Effector memory CD4-positive, alpha-beta T cell (primary cell): ENCODE measurements around the gene CCDC40.

Experiments
- DNase-seq, 3 donors: peaks; one replicate each; pipeline ENCODE4 v3.0.0-alpha.2; 2020
- H3K27ac ChIP-seq: 2 replicates; pipeline ENCODE4 v1.7.0; 2013; ENCODE audit warnings: mild to moderate bottlenecking, low read length, moderate library complexity; ENCODE audit not compliant: insufficient read depth, poor library complexity, severe bottlenecking
- H3K27me3 ChIP-seq: replicated peaks from 2 replicates; pipeline ENCODE4 v1.7.0; 2013; ENCODE audit warnings: mild to moderate bottlenecking, low read length; ENCODE audit not compliant: insufficient read depth, control insufficient read depth, poor library complexity, severe bottlenecking
- H3K36me3 ChIP-seq: 2 replicates; pipeline ENCODE4 v1.7.0; 2013; ENCODE audit warnings: mild to moderate bottlenecking, low read length, moderate library complexity; ENCODE audit not compliant: control insufficient read depth, insufficient read depth
- H3K4me1 ChIP-seq: 2 replicates; pipeline ENCODE4 v1.7.0; 2013; ENCODE audit warnings: low read length, mild to moderate bottlenecking; ENCODE audit not compliant: control insufficient read depth, insufficient read depth, poor library complexity, severe bottlenecking
- H3K4me3 ChIP-seq: 2 replicates; pipeline ENCODE4 v1.7.0; 2013; ENCODE audit warnings: low read length, low read depth, mild to moderate bottlenecking; ENCODE audit not compliant: insufficient read depth, poor library complexity, severe bottlenecking
- H3K9me3 ChIP-seq: 2 replicates; pipeline ENCODE4 v1.7.0; 2013; ENCODE audit warnings: mild to moderate bottlenecking, low read length, moderate library complexity; ENCODE audit not compliant: control insufficient read depth

The CCDC40 gene

GRCh38 chr17:80008848-80009247 lies 27.6 kb upstream of the CCDC40 start:
- no peak for DNase-seq
- Histone ChIP-seq H3K36me3 (no peaks in the 10 kb centered on the region), H3K4me3 (no peak overlapping the region), H3K27ac (no peak overlapping the region), H3K27me3 (no peaks in the 10 kb centered on the region), H3K9me3 (no peaks in the 10 kb centered on the region), H3K4me1 (peaks cover 8% of the 10 kb centered on the region)

DNA sequence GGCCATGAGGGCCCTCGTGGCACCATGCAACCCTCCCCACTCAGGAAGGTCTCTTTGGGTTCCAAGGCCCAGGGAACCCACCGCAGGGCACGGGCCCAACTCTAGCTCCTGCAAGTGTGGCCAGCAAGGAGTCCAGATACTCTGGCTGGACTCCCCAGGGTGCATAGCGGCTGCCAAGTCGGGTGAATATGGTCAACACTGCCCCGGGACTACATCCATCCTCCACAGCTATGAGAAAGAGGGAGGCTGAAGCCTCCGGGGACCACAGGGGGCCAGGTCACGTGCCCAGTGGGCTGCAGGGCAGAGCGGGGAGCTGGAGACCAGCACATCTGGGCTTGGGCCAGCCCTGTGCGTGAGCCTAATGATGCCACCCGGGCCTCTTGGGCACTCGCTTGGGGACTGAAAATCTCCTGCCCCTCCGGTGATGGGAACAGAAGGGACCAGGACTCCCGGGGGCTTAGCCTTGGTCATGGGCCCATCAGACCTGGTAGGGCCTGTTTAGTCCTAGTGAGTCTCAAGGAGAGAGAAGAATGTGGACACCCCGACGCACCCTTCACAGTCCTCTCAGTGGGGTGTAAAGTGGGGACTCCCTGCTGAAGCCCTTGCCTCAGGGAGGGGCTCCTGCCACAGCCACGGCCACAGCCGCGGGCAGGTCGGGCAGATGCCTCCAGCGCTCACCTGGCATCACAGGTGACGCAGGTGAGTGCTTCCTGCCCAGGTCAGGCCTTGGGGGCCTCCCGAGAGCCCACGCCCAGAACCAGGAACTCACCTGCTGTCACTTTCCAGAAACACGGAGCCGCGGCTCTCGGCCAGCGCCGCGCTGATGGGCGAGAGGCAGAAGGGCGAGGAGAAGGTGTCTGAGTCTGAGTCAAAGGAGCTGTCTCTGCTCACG lies 26.8 kb upstream of the CCDC40 start:
- H3K27ac ChIP-seq, result no peak overlapping the region
- DNase-seq, result no peak
- peaks cover 8% of the 10 kb centered on the region for H3K4me1 ChIP-seq
- no peaks in the 10 kb centered on the region for H3K36me3 ChIP-seq
- H3K9me3 ChIP-seq, result no peaks in the 10 kb centered on the region
- H3K4me3 ChIP-seq, result no peak overlapping the region
- no peaks in the 10 kb centered on the region for H3K27me3 ChIP-seq

GRCh38 chr17:80010283-80010858 lies 26.1 kb upstream of the CCDC40 start:
- no peaks in the 10 kb centered on the region for H3K36me3 ChIP-seq
- H3K27me3 ChIP-seq, result no peaks in the 10 kb centered on the region
- no peak overlapping the region for H3K4me3 ChIP-seq
- peaks cover 8% of the 10 kb centered on the region for H3K4me1 ChIP-seq
- DNase-seq, result no peak
- no peak overlapping the region for H3K27ac ChIP-seq
- H3K9me3 ChIP-seq, result no peaks in the 10 kb centered on the region

GRCh38 chr17:80011989-80012555 lies 24.4 kb upstream of the CCDC40 start:
- H3K9me3 ChIP-seq, result no peaks in the 10 kb centered on the region
- H3K27me3 ChIP-seq, result no peaks in the 10 kb centered on the region
- no peaks in the 10 kb centered on the region for H3K4me1 ChIP-seq
- no peak overlapping the region for H3K4me3 ChIP-seq
- no peak for DNase-seq
- no peak overlapping the region for H3K27ac ChIP-seq
- no peaks in the 10 kb centered on the region for H3K36me3 ChIP-seq

DNA sequence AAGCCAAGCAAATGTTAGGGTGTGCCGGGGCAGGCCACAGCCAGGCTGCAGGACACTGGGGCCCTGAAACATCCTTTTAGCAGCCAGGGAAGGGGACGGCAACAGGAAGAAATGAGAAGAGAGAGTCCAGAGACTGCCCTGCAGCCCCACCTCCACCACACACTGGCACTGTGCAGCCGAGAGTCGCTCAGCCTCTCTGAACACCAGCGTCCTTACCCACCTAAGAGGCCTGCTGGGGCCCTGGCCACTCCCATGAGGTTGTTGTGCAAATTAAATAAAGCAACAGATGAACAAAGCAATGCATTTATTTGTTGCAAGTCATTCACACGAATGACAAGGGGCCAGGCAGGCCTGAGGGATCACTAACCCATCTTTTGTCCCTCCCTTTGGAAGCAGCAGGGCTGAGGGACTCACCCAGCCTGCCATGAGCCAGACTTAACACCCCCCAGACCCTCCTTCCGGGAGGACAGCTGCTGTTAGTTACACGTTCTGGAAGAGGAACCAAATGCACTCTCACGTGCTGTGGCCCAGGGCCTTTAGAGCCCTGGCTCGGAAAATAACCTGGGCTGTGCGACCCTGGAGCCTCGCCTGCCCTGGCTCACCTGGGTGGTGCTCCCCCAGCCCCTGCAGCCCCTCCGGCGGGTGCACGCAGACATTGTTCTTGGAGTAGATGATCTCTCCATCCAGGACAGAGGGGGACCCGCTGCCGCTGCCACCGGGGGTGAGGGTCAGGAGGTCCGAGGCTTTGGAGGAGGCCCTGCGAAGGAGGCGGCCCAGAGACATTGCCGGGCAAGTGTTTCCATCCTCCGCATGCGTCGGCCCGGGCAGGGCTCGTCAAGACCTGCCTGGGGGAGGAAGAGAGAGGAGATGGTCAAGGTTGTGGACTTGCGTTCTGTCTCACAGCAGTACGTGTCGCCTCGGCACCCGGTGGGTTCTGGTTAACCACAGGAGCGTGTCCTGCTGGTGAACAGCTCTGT lies 23.4 kb upstream of the CCDC40 start:
- Histone ChIP-seq H3K4me1 (no peaks in the 10 kb centered on the region), H3K36me3 (no peaks in the 10 kb centered on the region), H3K27me3 (no peaks in the 10 kb centered on the region), H3K4me3 (no peak overlapping the region), H3K27ac (no peak overlapping the region), H3K9me3 (no peaks in the 10 kb centered on the region)
- DNase-seq, result no peak

GRCh38 chr17:80017226-80018010 lies 19.0 kb upstream of the CCDC40 start:
- Histone ChIP-seq H3K36me3 (no peaks in the 10 kb centered on the region), H3K4me1 (no peaks in the 10 kb centered on the region), H3K27me3 (no peaks in the 10 kb centered on the region), H3K9me3 (no peaks in the 10 kb centered on the region), H3K4me3 (no peak overlapping the region), H3K27ac (no peak overlapping the region)
- DNase-seq, result no peak

- no peaks in the 10 kb centered on the region for H3K27me3 ChIP-seq
- no peaks in the 10 kb centered on the region for H3K9me3 ChIP-seq
- no peak overlapping the region for H3K27ac ChIP-seq
- no peaks in the 10 kb centered on the region for H3K4me1 ChIP-seq
- H3K36me3 ChIP-seq, result no peaks in the 10 kb centered on the region
- no peak overlapping the region for H3K4me3 ChIP-seq
- no peak for DNase-seq
Measured at GRCh38 chr17:80018917-80019651, 17.4 kb upstream of the CCDC40 start.

GRCh38 chr17:80021600-80021999 lies 14.8 kb upstream of the CCDC40 start:
- DNase-seq, result no peak
- Histone ChIP-seq H3K27me3 (no peaks in the 10 kb centered on the region), H3K4me3 (no peak overlapping the region), H3K9me3 (no peaks in the 10 kb centered on the region), H3K27ac (no peak overlapping the region), H3K4me1 (no peaks in the 10 kb centered on the region), H3K36me3 (no peaks in the 10 kb centered on the region)
